ENCODE measurements around the gene PCGF5. TPM values are rescaled to one million over a fixed set of nuclear protein-coding genes. Genes with fewer than 3 reads are reported as not detected.
"Not testable (repeated sequence)": the region's sequence is repeated elsewhere in the genome, so short reads cannot be mapped to it uniquely, and the experiment has no call there.

PCGF5 gene
- polyA plus RNA-seq, 5 donors, result 17.6 to 32.3 (median 19.5) TPM

- DNase-seq, result not testable (repeated sequence)
Observed at GRCh38 chr10:91323293-91323905, 102.9 kb downstream of the PCGF5 start.

DNA sequence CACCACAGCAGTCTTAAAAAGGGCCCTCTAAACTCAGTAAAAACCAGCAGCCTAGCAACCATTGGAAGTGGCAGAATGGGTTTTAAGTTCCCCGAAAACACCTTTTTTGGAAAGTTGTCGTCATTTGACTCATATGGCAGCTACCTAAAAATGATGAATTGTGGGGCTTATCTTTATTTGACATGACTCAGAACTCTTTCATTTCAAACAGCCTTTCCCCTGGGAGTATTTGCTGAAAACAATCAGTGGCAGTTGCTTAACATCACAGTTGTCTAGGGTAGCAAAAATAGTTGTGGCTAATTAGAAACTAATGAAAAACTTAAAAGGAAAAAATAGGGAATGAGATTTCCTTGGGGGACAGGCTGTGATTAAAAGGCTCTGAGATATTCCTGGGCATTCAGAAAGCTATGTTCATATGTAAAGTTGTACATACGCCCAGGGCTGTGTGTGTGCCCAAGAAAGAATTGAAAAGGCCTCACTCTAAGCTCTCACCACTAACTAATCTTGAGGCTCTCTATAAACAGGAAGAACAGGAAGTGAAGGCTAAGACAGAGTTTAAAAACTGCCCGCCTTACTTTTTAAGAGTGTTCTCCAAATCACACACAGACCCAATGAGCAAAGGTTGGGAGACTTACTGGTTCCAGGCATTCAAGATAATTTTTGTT lies 108.0 kb downstream of the PCGF5 start:
- no peak for DNase-seq

Other genes starting within 250 kb of the PCGF5 start
- 10 to 100 TPM; 57.1 to 97.9 (median 83.7) TPM for gene HECTD2, start 189.7 kb downstream of the PCGF5 start, polyA plus RNA-seq (ENCODE audit: insufficient read depth in 1 of 5, insufficient read length in 5 of 5, low replicate concordance in 1 of 5)

Data from right lung (tissue), 5 donors.